Measurements from ENCODE around the gene OSBPL2.

Gene OSBPL2

GRCh38 chr20:62315773-62316172 lies 77.5 kb downstream of the OSBPL2 start:
- no peak for DNase-seq

DNA sequence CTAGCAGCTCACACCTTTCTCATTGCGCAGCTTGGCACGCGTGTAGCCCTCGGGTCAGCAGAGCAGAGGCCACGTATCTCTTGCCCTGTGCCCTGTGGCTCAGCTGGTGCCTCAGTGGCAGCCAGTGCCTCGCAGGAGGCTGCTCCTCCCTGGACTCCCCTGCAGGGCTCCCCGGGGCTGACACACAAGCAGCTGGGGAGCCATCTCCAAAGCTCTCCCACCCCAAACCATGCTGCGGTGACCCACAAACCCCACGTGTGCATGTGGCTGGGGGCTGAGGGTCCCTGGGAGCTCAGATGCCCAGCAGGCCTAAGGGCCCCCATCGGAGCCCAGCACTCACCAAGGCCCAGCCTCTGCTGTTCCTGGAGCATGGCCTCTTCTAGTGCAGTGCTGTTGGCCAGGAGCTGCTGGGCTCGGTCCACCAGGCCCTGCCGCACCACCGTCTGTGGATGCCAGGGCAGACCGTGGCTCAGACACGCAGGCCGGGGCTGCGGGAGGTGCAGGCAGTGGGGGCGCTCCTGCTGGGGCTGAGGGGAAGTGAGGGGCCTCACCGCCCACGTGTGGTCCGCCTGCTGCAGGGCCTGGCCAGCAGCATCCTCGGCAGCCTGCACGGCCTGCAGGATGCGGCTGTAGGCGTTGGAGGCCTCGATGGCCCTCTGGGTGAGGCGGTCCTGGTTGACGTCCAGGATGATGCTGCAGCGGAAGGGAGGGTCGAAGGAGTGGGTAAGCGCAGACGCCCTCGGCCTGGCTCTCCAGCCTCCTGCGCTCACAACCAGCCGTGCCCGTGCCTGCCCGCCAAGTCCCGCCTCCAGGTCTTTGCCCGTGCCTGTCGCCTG lies 78.2 kb downstream of the OSBPL2 start:
- DNase-seq = no peak

- DNase-seq = no peak
Observed at GRCh38 chr20:62317167-62317655, 78.9 kb downstream of the OSBPL2 start.

- DNase-seq = no peak
Observed at GRCh38 chr20:62318400-62319345, 80.4 kb downstream of the OSBPL2 start.

- DNase-seq = no peak
Observed at GRCh38 chr20:62319346-62319909, 81.1 kb downstream of the OSBPL2 start.

DNA sequence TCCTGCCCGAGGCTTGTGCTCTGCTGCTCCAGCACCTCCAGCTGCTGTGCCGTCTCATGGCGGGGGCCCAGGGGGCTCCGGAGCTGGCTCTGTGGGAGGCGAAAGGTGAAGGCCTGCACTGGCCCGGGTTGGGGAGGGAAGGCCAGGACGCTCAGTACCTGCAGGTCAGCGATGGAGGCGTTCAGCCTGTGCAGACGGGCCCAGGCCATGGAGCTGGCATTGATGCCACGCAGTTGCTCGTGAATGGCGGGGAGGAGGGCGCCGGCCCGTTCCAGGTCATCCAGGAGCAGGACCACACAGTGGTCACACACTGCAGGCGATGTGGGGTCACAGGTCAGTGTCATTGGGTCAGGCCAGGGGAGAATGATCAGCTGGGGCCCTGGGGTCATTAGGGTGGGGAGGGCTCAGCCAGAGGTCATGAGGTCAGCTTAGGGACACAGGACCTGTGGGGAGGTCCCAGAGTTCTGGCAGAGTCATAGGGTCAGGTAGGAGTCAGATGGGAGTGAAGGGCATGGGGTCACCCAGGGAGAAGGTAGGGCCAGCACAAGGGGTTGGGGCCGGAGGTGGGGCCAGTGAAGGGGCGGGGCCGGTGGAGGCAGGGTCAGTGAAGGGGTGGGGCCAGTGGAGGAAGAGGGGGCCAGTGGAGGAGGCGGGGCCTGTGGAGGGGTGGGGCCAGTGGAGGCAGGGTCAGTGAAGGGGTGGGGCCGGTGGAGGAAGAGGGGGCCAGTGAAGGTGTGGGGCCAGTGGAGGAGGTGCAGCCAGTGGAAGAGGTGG lies 82.4 kb downstream of the OSBPL2 start:
- no peak for DNase-seq

DNA sequence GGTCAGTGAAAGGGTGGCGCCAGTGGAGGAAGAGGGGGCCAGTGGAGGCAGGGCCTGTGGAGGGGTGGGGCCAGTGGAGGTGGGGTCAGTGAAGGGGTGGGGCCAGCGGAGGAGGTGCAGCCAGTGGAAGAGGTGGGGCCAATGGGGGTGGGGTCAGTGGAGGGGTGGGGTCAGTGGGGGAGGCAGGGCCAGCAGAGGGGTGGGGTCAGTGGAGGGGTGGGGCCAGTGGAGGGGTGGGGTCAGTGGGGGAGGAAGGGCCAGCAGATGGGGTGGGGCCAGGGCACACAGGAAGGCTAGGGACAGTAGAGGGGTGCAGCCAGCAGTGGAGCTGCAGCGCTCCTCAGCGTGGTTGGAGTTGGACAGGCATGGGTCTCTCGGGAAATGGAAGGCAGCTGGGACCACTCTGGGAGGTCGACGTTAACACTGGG lies 83.2 kb downstream of the OSBPL2 start:
- no peak for DNase-seq

DNA sequence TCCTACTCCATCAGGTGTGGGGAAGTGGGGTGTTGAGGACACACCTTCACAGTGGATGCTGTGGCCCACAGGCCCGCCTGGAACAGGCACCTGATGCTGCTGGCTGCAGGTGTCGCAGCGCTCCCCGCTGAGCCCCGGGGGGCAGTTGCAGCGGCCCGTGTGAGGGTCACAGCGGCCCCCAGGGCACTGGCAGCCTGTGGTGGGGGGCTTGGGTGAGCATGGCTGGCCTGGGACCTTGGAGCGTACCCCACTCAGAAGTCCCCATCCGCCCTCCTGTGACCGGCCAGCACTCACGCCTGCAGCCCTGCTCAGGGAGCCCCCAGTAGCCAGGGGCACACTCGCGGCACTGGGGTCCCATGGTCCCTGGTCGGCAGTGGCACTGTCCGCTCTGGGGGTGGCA lies 83.7 kb downstream of the OSBPL2 start:
- no peak for DNase-seq

GRCh38 chr20:62322492-62323041 lies 84.2 kb downstream of the OSBPL2 start:
- no peak for DNase-seq

- no peak for DNase-seq
Observed at GRCh38 chr20:62323146-62323979, 85.0 kb downstream of the OSBPL2 start.

DNA sequence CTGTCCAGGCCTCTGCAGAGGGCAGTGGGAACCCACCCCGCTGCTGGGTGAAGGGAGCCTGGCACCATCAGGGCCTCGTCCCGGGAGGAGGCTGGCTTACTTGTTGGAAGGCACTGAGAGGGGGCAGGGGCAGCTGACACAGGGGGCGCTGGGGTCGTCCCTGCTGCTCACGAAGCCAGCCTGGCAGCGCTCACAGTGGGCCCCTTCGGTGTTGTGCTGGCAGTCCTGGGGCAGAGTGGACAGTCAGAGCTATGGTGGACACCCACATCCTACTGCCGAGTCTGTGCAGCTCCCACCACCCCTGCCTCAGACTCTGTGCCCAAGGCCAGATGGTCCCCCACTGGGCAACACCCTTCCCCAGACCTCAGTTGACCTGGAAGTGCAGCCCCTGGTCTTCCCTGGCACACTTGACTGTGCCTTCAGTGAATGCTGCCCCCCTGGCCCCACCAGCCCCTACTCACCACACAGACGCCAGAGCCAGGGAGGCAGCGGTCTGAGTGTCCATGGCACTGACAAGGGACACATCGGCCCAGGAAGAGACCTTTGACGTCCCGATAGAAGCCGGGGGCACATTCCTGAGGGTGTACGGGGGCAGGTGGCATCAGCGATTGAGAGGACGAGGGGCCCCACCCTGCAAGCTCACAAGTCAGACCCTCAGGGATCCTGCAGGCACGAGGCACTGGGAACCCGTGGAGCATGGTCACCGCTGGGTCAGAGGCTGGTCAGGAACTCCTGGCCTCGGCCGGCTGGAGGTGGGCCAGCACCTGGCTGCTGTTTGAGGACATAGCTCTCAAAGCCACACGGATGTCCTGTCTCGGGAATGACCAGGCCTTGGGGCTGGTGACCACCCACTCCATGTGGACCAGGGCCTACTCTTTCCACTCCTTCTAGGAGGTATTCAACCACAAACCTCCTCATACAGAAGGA lies 85.9 kb downstream of the OSBPL2 start:
- DNase-seq = no peak

DNA sequence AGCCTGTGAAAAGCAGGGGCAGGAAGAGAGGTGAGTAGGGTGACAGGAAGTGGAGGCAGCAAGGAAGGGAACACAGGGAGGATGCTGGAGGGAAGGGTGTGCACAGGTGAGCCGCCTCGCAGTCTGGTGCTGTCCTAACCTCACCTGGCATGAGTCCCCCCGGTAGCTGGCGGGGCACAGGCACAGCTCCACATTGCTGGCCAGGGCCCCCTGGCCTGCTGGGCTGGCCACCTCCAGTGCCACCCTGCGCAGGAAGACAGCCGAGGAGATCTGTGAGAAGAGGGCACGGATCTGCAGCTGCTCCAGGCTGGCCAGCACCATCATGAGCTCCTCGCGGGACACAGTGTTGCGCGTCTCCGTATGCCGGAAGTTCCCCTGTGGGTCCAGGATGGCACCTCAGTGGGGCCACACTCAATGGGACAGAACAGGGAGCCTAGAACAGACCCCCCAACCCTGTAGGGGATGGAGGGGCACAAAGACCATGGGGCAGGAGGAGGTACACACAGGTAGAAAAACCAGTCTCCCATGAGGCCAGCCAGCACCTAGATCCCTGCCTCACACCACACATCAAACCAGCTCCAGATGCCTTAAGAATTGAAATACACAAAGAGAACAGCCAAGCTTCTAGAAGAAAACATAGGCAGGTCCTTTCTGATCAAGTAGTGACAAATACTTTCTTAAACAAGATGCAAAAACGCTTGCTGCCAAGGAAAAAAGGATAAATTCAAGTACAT lies 87.0 kb downstream of the OSBPL2 start:
- DNase-seq = no peak

- no peak for DNase-seq
Observed at GRCh38 chr20:62326559-62326958, 88.2 kb downstream of the OSBPL2 start.

- DNase-seq = no peak
Observed at GRCh38 chr20:62326959-62327725, 88.8 kb downstream of the OSBPL2 start.

- no peak for DNase-seq
Observed at GRCh38 chr20:62327726-62328495, 89.6 kb downstream of the OSBPL2 start.

- no peak for DNase-seq
Observed at GRCh38 chr20:62328684-62329388, 90.5 kb downstream of the OSBPL2 start.

Data from NCI-H510A treated with DMSO at 0.1 percent for 48 hours (cell line).